Endothelial cell (in vitro differentiated cells): ENCODE results near the gene NOL4L. TPM values are rescaled to one million over a fixed set of nuclear protein-coding genes. Genes with fewer than 3 reads are reported as not detected.

Experiments
- DNase-seq: peaks from one replicate; pipeline ENCODE4 v3.0.0; 2021; ENCODE audit warnings: low spot score
- H3K27ac Mint-ChIP-seq: one replicate; pipeline ENCODE4 v1.8.0; 2021; ENCODE audit warnings: mixed read lengths, inconsistent platforms; ENCODE audit not compliant: unreplicated experiment
- H3K27me3 Mint-ChIP-seq: one replicate; pipeline ENCODE4 v1.8.0; 2021; ENCODE audit warnings: mild to moderate bottlenecking, moderate library complexity, mixed read lengths, inconsistent platforms; ENCODE audit not compliant: unreplicated experiment
- H3K36me3 Mint-ChIP-seq: one replicate; pipeline ENCODE4 v1.8.0; 2021; ENCODE audit warnings: mild to moderate bottlenecking, low read depth, mixed read lengths, inconsistent platforms; ENCODE audit not compliant: unreplicated experiment
- H3K4me1 Mint-ChIP-seq: one replicate; pipeline ENCODE4 v1.8.0; 2021; ENCODE audit warnings: mild to moderate bottlenecking, mixed read lengths, inconsistent platforms; ENCODE audit not compliant: unreplicated experiment
- H3K4me3 Mint-ChIP-seq: one replicate; pipeline ENCODE4 v1.8.0; 2021; ENCODE audit warnings: mild to moderate bottlenecking, mixed read lengths, inconsistent platforms; ENCODE audit not compliant: unreplicated experiment
- H3K9me3 Mint-ChIP-seq: one replicate; pipeline ENCODE4 v1.8.0; 2021; ENCODE audit warnings: mixed read lengths, inconsistent platforms; ENCODE audit not compliant: unreplicated experiment
- CTCF ChIP-seq: fragments of 200-600 bp; sonication (generic); IDR thresholded peaks from one replicate; pipeline ENCODE4 v1.5.0; 2021; ENCODE audit warnings: antibody characterized with exemption; ENCODE audit not compliant: unreplicated experiment
- total RNA-seq: library from RNA; stranded (reverse); fragmentation: NEBNext Ultra II Directional; extraction: Animal tissue kit (Norgen Biotek cat#: 25700); gene quantifications from one replicate; pipeline ENCODE4 v1.2.1, GENCODE V29; 2021; ENCODE audit not compliant: unreplicated experiment

NOL4L gene
- total RNA-seq, 1 donor from 2014 or later = 150 TPM

- no peaks in the 10 kb centered on the region for H3K9me3 Mint-ChIP-seq
- no peak for DNase-seq
- peaks cover 9% of the 10 kb centered on the region for H3K27me3 Mint-ChIP-seq
- H3K36me3 Mint-ChIP-seq = no peaks in the 10 kb centered on the region
- no peak for TF ChIP-seq CTCF
- H3K4me1 Mint-ChIP-seq = no peaks in the 10 kb centered on the region
- no peak overlapping the region for H3K27ac Mint-ChIP-seq
- no peak overlapping the region for H3K4me3 Mint-ChIP-seq
Observed at GRCh38 chr20:32592022-32592421, 6.9 kb upstream of the NOL4L start.

- H3K4me3 Mint-ChIP-seq = no peak overlapping the region
- H3K27me3 Mint-ChIP-seq = peaks cover 22% of the 10 kb centered on the region
- H3K4me1 Mint-ChIP-seq = peaks cover 7% of the 10 kb centered on the region
- no peak for TF ChIP-seq CTCF
- no peaks in the 10 kb centered on the region for H3K36me3 Mint-ChIP-seq
- no peak overlapping the region for H3K27ac Mint-ChIP-seq
- H3K9me3 Mint-ChIP-seq = no peaks in the 10 kb centered on the region
- no peak for DNase-seq
Observed at GRCh38 chr20:32589769-32590168, 4.6 kb upstream of the NOL4L start.

GRCh38 chr20:32589256-32589655 is 4.1 kb upstream of the NOL4L start:
- no peak for TF ChIP-seq CTCF
- Mint-ChIP-seq H3K27me3 (peaks cover 22% of the 10 kb centered on the region), H3K4me3 (no peak overlapping the region), H3K4me1 (peaks cover 7% of the 10 kb centered on the region), H3K27ac (no peak overlapping the region), H3K9me3 (no peaks in the 10 kb centered on the region), H3K36me3 (no peaks in the 10 kb centered on the region)
- DNase-seq = no peak

- H3K4me1 Mint-ChIP-seq = peaks cover 7% of the 10 kb centered on the region
- H3K27me3 Mint-ChIP-seq = peaks cover 22% of the 10 kb centered on the region
- no peak for DNase-seq
- no peaks in the 10 kb centered on the region for H3K36me3 Mint-ChIP-seq
- no peaks in the 10 kb centered on the region for H3K9me3 Mint-ChIP-seq
- TF ChIP-seq CTCF = no peak
- H3K27ac Mint-ChIP-seq = no peak overlapping the region
- no peak overlapping the region for H3K4me3 Mint-ChIP-seq
Observed at GRCh38 chr20:32588040-32588439, 2.9 kb upstream of the NOL4L start.

GRCh38 chr20:32586291-32586690 is 1.2 kb upstream of the NOL4L start:
- H3K27ac Mint-ChIP-seq = no peak overlapping the region
- peaks cover 9% of the 10 kb centered on the region for H3K4me1 Mint-ChIP-seq
- H3K36me3 Mint-ChIP-seq = no peaks in the 10 kb centered on the region
- TF ChIP-seq CTCF = no peak
- no peaks in the 10 kb centered on the region for H3K9me3 Mint-ChIP-seq
- no peak for DNase-seq
- peaks cover 24% of the 10 kb centered on the region for H3K27me3 Mint-ChIP-seq
- H3K4me3 Mint-ChIP-seq = peak overlapping the region; percentile 93
